A172 (cell line): Measurements from ENCODE around the gene EMILIN1. TPM values are rescaled to one million over a fixed set of nuclear protein-coding genes. Genes with fewer than 3 reads are reported as not detected.
A peak's percentile ranks its signal among the peaks of the same experiment; 100 is the strongest.

ENCODE experiments used
- DNase-seq: peaks from one replicate; pipeline ENCODE4 v3.0.0-alpha.2; 2015; ENCODE audit warnings: low spot score
- total RNA-seq: library from RNA; depleted of rRNA; stranded (reverse); fragments of >200 nt; shearing (Covaris generic); gene quantifications from 2 replicates; pipeline ENCODE4 v1.2.3, GENCODE V29; 2014; rRNA removed

EMILIN1 gene
- total RNA-seq = 0.10 and 0.47 TPM in 2 replicates

- no peak for DNase-seq
Observed at GRCh38 chr2:27078267-27079194, at the start of gene EMILIN1. EMILIN1 (plus strand) TSS chr2:27078615; CDS start chr2:27079066, 451 bp downstream.

- DNase-seq = no peak
Observed at GRCh38 chr2:27029051-27029450, 49.4 kb upstream of the EMILIN1 start.

GRCh38 chr2:27032495-27033252 lies 45.7 kb upstream of the EMILIN1 start, which contains the start of gene TMEM214:
TMEM214 (plus strand) TSS chr2:27032965; CDS start chr2:27033016, 51 bp downstream.
- DNase-seq = peak; percentile 65

- DNase-seq = no peak
Observed at GRCh38 chr2:27033253-27033852, 45.1 kb upstream of the EMILIN1 start.

GRCh38 chr2:27038012-27038411 lies 40.4 kb upstream of the EMILIN1 start:
- DNase-seq = no peak

- DNase-seq = no peak
Observed at GRCh38 chr2:27038631-27039339, 39.6 kb upstream of the EMILIN1 start.

GRCh38 chr2:27039426-27039825 lies 39.0 kb upstream of the EMILIN1 start:
- no peak for DNase-seq

- no peak for DNase-seq
Observed at GRCh38 chr2:27039871-27040270, 38.5 kb upstream of the EMILIN1 start.

- DNase-seq = no peak
Observed at GRCh38 chr2:27040282-27040681, 38.1 kb upstream of the EMILIN1 start.

GRCh38 chr2:27041752-27042151 lies 36.7 kb upstream of the EMILIN1 start:
- DNase-seq = no peak

- DNase-seq = no peak
Observed at GRCh38 chr2:27042159-27042661, 36.2 kb upstream of the EMILIN1 start.

- peak; percentile 18 for DNase-seq
Observed at GRCh38 chr2:27042985-27043634, 35.3 kb upstream of the EMILIN1 start.

GRCh38 chr2:27049422-27050280 lies 28.8 kb upstream of the EMILIN1 start:
- DNase-seq = no peak

- peak; percentile 98 for DNase-seq
Observed at GRCh38 chr2:27050281-27050995, 28.0 kb upstream of the EMILIN1 start.

- DNase-seq = peak; percentile 93
Observed at GRCh38 chr2:27050996-27051901, 27.2 kb upstream of the EMILIN1 start, which contains the start of gene AGBL5. AGBL5 (plus strand) TSS chr2:27051668; CDS start chr2:27052959, 1,291 bp downstream.

- DNase-seq = no peak
Observed at GRCh38 chr2:27051902-27052645, 26.3 kb upstream of the EMILIN1 start.

- DNase-seq = no peak
Observed at GRCh38 chr2:27053321-27053720, 25.1 kb upstream of the EMILIN1 start.
